Activated B cell treated with CpG ODN at 0.5 μM for 24 hours (primary cell): ENCODE results near the gene CUX1. TPM values are rescaled to one million over a fixed set of nuclear protein-coding genes. Genes with fewer than 3 reads are reported as not detected.

Source experiments
- ATAC-seq: fragments of 200-7000 bp; cut with Tn5 transposase; one replicate; pipeline ENCODE4 v1.10.0; 2021; ENCODE audit warnings: low read depth, mild to moderate bottlenecking, moderate library complexity
- CTCF ChIA-PET: fragments of 350-600 bp; sonication (Branson Sonifier 250); formaldehyde crosslinking; loops from one replicate; lab custom pipeline; 2021; ENCODE audit warnings: antibody characterized with exemption; lab: Charles Lee
- POLR2A ChIA-PET: fragments of 350-600 bp; sonication (Branson Sonifier 250); formaldehyde crosslinking; loops from one replicate; lab custom pipeline; 2021; ENCODE audit warnings: antibody characterized with exemption; lab: Charles Lee
- DNase-seq: peaks from one replicate; pipeline ENCODE4 v3.0.0; 2022
- H3K27ac Mint-ChIP-seq: one replicate; pipeline ENCODE4 v1.8.0; 2020; ENCODE audit warnings: mixed read lengths
- H3K27me3 Mint-ChIP-seq: one replicate; pipeline ENCODE4 v1.8.0; 2021; ENCODE audit warnings: mixed read lengths
- H3K36me3 Mint-ChIP-seq: one replicate; pipeline ENCODE4 v1.8.0; 2021; ENCODE audit warnings: low read depth, mixed read lengths
- H3K4me1 Mint-ChIP-seq: one replicate; pipeline ENCODE4 v1.8.0; 2021; ENCODE audit warnings: mixed read lengths
- H3K4me3 Mint-ChIP-seq: one replicate; pipeline ENCODE4 v1.8.0; 2020; ENCODE audit warnings: mild to moderate bottlenecking, mixed read lengths
- H3K9me3 Mint-ChIP-seq: one replicate; pipeline ENCODE4 v1.8.0; 2020; ENCODE audit warnings: mixed read lengths
- intact Hi-C: fragments of 100-400 bp; cut with micrococcal nuclease; formaldehyde crosslinking; loops from one replicate; pipeline ENCODE4 v1.15.1; 2024
- total RNA-seq: library from RNA; stranded (reverse); gene quantifications from 2 replicates; pipeline ENCODE4 v1.2.3, GENCODE V29; 2022
- TF ChIP-seq, protein P1 (sequence below): fragments of 200-600 bp; IDR thresholded peaks from one replicate; pipeline ENCODE4 v1.8.0; 2022; ENCODE audit warnings: antibody characterized with exemption, mild to moderate bottlenecking

CUX1 gene
- total RNA-seq, 1 donor from 2014 or later, result 61.7 TPM

DNA sequence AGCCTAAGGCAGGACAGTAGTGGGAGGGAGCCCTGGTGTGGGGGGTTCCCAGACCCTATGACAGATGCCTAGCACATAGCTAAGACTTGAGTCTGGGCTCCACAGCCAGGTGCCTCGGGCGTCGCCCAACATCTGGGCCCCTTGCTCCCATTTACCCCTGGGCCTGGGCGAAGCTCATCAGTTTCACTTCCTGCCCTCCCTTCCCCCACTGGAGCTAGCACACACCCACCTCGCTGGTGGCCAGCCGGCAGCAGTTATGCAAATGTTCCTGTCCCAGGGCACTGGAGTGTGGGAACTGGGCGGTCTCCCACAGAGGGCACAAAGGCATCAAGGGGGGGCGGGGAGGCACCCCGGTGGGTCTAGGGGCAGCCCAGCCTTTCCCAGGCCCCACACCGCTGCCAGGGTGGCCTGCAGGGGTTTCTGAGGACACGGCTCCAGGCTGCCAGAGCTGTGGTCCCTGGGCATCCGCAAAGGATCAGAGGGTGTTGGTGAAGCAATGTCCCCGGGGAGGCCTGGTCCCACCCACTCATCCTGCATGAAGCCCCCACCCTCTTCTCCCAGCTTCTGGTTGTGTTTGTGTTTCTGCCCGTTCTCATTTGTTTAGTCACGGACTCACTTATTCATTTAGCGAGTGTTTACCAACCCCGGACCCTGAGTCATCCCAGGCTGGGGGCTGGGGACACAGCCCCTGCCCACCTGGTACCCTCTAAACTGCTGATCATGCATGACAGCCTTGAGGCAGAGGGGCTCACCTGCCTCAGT is 489.7 kb downstream of the CUX1 start:
- Mint-ChIP-seq H3K4me1 (peaks cover 85% of the 10 kb centered on the region), H3K36me3 (peaks cover 25% of the 10 kb centered on the region), H3K9me3 (no peaks in the 10 kb centered on the region), H3K27ac (peak overlapping the region; percentile 92), H3K4me3 (peak overlapping the region; percentile 74), H3K27me3 (no peaks in the 10 kb centered on the region)
- ChIA-PET POLR2A (interaction anchor here (0.6 to 8.3 kb wide), 16 partner anchors 9 to 286 kb away, joined by 3 to 180 read pairs (median 5); partner anchors contain the start of genes PRKRIP1 and SH2B2), CTCF (interaction anchor here (0.9 to 2.0 kb wide), 4 partner anchors 16 to 84 kb away, joined by 3 to 10 read pairs (median 6); partner anchors contain the start of gene SH2B2)
- TF ChIP-seq, protein P1, sequence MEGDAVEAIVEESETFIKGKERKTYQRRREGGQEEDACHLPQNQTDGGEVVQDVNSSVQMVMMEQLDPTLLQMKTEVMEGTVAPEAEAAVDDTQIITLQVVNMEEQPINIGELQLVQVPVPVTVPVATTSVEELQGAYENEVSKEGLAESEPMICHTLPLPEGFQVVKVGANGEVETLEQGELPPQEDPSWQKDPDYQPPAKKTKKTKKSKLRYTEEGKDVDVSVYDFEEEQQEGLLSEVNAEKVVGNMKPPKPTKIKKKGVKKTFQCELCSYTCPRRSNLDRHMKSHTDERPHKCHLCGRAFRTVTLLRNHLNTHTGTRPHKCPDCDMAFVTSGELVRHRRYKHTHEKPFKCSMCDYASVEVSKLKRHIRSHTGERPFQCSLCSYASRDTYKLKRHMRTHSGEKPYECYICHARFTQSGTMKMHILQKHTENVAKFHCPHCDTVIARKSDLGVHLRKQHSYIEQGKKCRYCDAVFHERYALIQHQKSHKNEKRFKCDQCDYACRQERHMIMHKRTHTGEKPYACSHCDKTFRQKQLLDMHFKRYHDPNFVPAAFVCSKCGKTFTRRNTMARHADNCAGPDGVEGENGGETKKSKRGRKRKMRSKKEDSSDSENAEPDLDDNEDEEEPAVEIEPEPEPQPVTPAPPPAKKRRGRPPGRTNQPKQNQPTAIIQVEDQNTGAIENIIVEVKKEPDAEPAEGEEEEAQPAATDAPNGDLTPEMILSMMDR, result no peak
- intact Hi-C loops, result loop anchor here (1.0 to 5.0 kb wide), 5 partner anchors 14 to 89 kb away; partner anchors contain the start of gene PRKRIP1
- DNase-seq, result peak; percentile 80
- peak; percentile 88 for ATAC-seq

DNA sequence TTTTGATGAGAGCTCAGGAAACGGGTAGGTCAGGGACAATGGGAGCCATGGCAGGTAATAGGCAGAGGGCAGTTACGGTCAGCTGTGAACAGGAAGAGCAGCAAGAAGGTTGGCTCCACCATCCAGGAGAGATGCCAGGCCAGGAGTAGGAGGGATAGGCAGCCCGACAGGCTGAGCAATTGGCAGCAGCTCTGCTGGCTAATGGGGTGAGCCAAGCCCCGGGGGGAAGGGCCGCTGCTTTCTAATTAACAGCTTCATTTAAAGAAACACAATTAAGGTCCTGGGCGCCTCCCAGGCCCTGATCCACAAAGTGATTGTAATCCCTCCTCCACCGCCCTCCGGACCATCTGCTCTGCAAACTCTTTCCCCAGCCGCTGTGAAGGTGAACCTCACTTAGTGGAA is 493.0 kb downstream of the CUX1 start:
- DNase-seq (no peak), ATAC-seq (no peak)
- no peaks in the 10 kb centered on the region for H3K27me3 Mint-ChIP-seq
- ChIA-PET CTCF (no interaction called here), POLR2A (interaction anchor here (4.1 kb wide), 1 partner anchor 23 kb away, joined by 24 read pairs; the partner anchor contains the start of gene SH2B2)
- H3K4me3 Mint-ChIP-seq, result no peak overlapping the region
- TF ChIP-seq, protein P1, result no peak
- H3K27ac Mint-ChIP-seq, result peak overlapping the region; percentile 66
- intact Hi-C loops, result no loop called here
- no peaks in the 10 kb centered on the region for H3K9me3 Mint-ChIP-seq
- H3K36me3 Mint-ChIP-seq, result peaks cover 40% of the 10 kb centered on the region
- peaks cover 64% of the 10 kb centered on the region for H3K4me1 Mint-ChIP-seq

DNA sequence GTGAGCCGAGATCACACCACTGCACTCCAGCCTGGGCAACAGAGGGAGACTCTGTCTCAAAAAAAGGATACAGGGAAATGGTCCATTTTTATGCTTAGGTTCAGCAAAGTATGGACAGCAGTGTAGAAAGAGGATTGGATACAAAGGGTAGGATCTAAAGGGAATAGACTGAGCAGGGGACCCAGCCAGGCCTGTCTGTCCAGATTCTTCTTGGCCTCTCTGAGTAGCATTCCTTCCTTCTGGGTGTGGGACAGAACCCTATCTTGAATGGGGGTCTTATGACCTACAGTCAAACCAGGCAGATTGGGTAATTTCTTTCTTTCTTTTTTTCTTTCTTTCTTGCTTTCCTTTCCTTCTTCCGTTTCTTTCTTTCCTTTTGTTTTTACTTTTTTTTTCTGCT is 494.9 kb downstream of the CUX1 start:
- peaks cover 49% of the 10 kb centered on the region for H3K4me1 Mint-ChIP-seq
- intact Hi-C loops, result no loop called here
- ATAC-seq (no peak), DNase-seq (no peak)
- no peaks in the 10 kb centered on the region for H3K9me3 Mint-ChIP-seq
- CTCF ChIA-PET, result interaction anchor here (0.7 to 1.3 kb wide), 2 partner anchors 13 to 24 kb away, joined by 3 to 5 read pairs; no protein-coding TSS in a partner anchor
- TF ChIP-seq, protein P1, result no peak
- POLR2A ChIA-PET, result interaction anchor here (0.7 to 4.1 kb wide), 3 partner anchors 14 to 24 kb away, joined by 3 to 24 read pairs (median 4); partner anchors contain the start of gene SH2B2
- H3K36me3 Mint-ChIP-seq, result peaks cover 55% of the 10 kb centered on the region
- no peaks in the 10 kb centered on the region for H3K27me3 Mint-ChIP-seq
- H3K4me3 Mint-ChIP-seq, result peak overlapping the region; percentile 4
- H3K27ac Mint-ChIP-seq, result peak overlapping the region; percentile 73

- H3K4me1 Mint-ChIP-seq, result peaks cover 33% of the 10 kb centered on the region
- no peak overlapping the region for H3K4me3 Mint-ChIP-seq
- DNase-seq (no peak), ATAC-seq (no peak)
- CTCF ChIA-PET, result no interaction called here
- peaks cover 63% of the 10 kb centered on the region for H3K36me3 Mint-ChIP-seq
- POLR2A ChIA-PET, result interaction anchor here (1.3 kb wide), 1 partner anchor 23 kb away, joined by 4 read pairs; no protein-coding TSS in a partner anchor
- no peaks in the 10 kb centered on the region for H3K9me3 Mint-ChIP-seq
- TF ChIP-seq, protein P1, result no peak
- H3K27me3 Mint-ChIP-seq, result no peaks in the 10 kb centered on the region
- no peak overlapping the region for H3K27ac Mint-ChIP-seq
- intact Hi-C loops, result no loop called here
These were observed 496.8 kb downstream of the CUX1 start for GRCh38 chr7:102313997-102314780.
